WERI-Rb-1 (cell line): ENCODE data around the gene KAT6B.
"Not testable (repeated sequence)": the region's sequence is repeated elsewhere in the genome, so short reads cannot be mapped to it uniquely, and the experiment has no call there.

Experiments used
- DNase-seq: peaks from one replicate; pipeline ENCODE4 v3.0.0-alpha.2; 2020
- H3K27ac ChIP-seq: fragments of 250-450 bp; sonication (Bioruptor Pico); 2 replicates; pipeline ENCODE4 v1.5.1; 2020; ENCODE audit warnings: mild to moderate bottlenecking, moderate library complexity
- H3K27me3 ChIP-seq: fragments of 250-450 bp; sonication (Bioruptor Pico); 2 replicates; pipeline ENCODE4 v1.5.1; 2021; ENCODE audit warnings: mild to moderate bottlenecking, low read depth, moderate library complexity; ENCODE audit not compliant: insufficient read depth, severe bottlenecking
- H3K36me3 ChIP-seq: fragments of 250-450 bp; sonication (Bioruptor Pico); 2 replicates; pipeline ENCODE4 v1.5.1; 2020; ENCODE audit warnings: mild to moderate bottlenecking, moderate library complexity
- H3K4me3 ChIP-seq: 2 replicates; pipeline ENCODE4 v1.5.1; 2011; ENCODE audit warnings: low read depth, mild to moderate bottlenecking, control low read depth, low read length
- H3K9me3 ChIP-seq: fragments of 250-450 bp; sonication (Bioruptor Pico); 2 replicates; pipeline ENCODE4 v1.5.1; 2021; ENCODE audit warnings: mild to moderate bottlenecking, moderate library complexity; ENCODE audit not compliant: severe bottlenecking
- TF ChIP-seq, protein P1 (sequence below): IDR thresholded peaks from 2 replicates; pipeline ENCODE4 v1.5.1; 2011; ENCODE audit warnings: low read depth, mild to moderate bottlenecking, control low read depth, inconsistent platforms, low read length

KAT6B gene

GRCh38 chr10:74912182-74912581, 85.8 kb downstream of the KAT6B start:
- H3K27me3 ChIP-seq: no peaks in the 10 kb centered on the region
- no peak for DNase-seq
- TF ChIP-seq, protein P1, sequence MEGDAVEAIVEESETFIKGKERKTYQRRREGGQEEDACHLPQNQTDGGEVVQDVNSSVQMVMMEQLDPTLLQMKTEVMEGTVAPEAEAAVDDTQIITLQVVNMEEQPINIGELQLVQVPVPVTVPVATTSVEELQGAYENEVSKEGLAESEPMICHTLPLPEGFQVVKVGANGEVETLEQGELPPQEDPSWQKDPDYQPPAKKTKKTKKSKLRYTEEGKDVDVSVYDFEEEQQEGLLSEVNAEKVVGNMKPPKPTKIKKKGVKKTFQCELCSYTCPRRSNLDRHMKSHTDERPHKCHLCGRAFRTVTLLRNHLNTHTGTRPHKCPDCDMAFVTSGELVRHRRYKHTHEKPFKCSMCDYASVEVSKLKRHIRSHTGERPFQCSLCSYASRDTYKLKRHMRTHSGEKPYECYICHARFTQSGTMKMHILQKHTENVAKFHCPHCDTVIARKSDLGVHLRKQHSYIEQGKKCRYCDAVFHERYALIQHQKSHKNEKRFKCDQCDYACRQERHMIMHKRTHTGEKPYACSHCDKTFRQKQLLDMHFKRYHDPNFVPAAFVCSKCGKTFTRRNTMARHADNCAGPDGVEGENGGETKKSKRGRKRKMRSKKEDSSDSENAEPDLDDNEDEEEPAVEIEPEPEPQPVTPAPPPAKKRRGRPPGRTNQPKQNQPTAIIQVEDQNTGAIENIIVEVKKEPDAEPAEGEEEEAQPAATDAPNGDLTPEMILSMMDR: no peak
- no peaks in the 10 kb centered on the region for H3K9me3 ChIP-seq
- H3K4me3 ChIP-seq: no peak overlapping the region
- H3K27ac ChIP-seq: no peak overlapping the region
- no peaks in the 10 kb centered on the region for H3K36me3 ChIP-seq

DNA sequence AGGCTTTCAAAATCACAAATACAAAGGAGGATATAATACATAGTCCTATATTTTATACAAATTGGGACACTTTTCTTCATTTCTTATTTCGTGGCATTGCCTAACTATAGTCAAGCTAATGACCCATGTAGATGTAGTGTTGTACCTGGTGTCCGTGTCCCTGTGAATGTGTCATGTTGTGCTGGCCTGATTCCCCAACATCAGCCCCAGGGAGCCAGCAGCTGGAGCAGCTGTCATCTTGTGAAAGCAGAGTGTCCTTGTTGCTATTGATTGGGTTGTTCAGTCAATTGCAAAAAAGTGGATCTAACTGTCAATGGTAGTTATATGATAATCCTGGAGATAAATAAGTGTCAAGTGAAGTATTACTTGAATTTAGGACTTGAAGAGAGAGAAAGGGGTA, 86.3 kb downstream of the KAT6B start:
- no peak overlapping the region for H3K27ac ChIP-seq
- no peaks in the 10 kb centered on the region for H3K9me3 ChIP-seq
- TF ChIP-seq, protein P1: no peak
- no peaks in the 10 kb centered on the region for H3K27me3 ChIP-seq
- DNase-seq: no peak
- H3K4me3 ChIP-seq: no peak overlapping the region
- H3K36me3 ChIP-seq: no peaks in the 10 kb centered on the region

DNA sequence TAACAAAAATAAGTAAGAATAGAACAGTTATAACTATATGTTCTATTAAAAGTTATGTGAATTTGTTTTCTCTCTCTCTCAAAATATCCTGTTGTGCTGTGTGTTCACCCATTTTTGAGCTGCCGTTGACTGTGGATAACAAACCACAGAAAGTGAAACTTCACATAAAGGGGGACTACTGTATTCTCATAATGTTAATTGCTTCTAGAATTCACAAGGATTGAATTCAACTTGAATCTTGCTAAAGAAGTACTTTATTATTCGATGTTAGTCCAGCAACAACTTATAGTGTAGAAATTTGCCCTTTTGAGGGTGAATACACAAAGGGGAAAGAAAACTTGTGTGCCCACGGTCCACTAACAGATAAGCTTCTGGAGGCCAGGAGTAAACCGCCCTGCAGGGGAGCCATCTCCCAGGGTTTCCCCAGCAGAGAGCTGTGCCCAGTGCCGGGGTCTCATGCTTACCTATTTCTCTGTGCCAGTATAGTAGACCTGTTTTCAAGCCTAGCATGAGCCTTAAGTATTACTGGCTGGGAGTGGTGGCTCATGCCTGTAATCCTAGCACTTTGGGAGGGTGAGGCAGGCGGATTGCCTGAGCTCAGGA, 87.1 kb downstream of the KAT6B start:
- no peaks in the 10 kb centered on the region for H3K36me3 ChIP-seq
- H3K27ac ChIP-seq: no peak overlapping the region
- no peak overlapping the region for H3K4me3 ChIP-seq
- TF ChIP-seq, protein P1: no peak
- no peaks in the 10 kb centered on the region for H3K9me3 ChIP-seq
- no peaks in the 10 kb centered on the region for H3K27me3 ChIP-seq
- DNase-seq: no peak

GRCh38 chr10:74916283-74916682, 89.9 kb downstream of the KAT6B start:
- no peak overlapping the region for H3K4me3 ChIP-seq

DNA sequence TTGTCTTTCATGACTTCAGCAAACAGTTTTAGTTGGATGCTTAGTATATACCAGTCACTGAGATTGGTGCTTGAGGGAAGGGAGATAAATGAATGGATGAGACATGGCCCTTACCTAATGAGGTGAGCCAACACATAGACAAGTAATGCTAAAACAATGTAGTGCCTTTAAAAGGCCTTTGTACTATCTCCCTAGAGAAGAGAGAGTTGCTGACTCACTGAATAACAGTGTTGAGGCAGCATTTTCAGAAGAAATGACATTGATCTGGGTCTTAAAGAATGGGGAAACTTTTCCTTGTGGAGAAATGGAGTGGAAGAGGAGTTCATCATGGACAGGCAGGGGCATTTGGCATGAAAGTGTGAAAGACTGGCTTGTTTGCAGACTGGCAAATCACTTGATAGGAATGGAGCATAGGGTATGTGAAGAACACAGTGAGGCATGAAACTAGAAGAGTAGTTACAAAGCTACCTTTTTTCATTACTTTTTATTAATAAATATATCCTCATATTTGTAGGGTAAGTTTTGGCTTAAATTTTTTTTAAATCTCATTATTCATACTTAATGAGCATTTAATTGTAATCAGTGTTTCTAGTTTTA, 91.2 kb downstream of the KAT6B start:
- DNase-seq: no peak
- H3K27me3 ChIP-seq: no peaks in the 10 kb centered on the region
- H3K9me3 ChIP-seq: peaks cover 7% of the 10 kb centered on the region
- H3K4me3 ChIP-seq: no peak overlapping the region
- no peak overlapping the region for H3K27ac ChIP-seq
- no peaks in the 10 kb centered on the region for H3K36me3 ChIP-seq
- TF ChIP-seq, protein P1: no peak

More at GRCh38 chr10:74916283-74916682, 89.9 kb downstream of the KAT6B start:
- no peaks in the 10 kb centered on the region for H3K27me3 ChIP-seq
- DNase-seq: no peak
- TF ChIP-seq, protein P1: no peak
- H3K27ac ChIP-seq: no peak overlapping the region
- peaks cover 7% of the 10 kb centered on the region for H3K9me3 ChIP-seq
- no peaks in the 10 kb centered on the region for H3K36me3 ChIP-seq

DNA sequence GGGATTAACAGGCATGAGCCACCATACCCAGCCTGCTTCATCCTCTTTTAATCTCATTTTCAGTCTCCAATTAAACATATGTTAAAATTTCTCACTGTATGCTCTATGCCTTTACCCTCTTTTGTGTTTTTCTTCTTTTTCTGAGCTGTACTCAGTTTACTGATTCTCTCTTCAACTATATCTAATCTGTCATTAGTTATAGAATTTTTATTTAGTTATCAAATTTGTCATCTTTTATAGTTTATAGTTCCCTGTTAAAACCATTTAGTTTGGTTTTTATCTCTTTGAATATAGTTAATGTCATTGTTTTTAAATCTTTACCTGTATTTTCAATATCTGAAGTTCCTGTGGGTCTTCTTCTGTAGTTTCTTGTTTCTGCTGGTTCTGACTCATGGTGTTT, 93.3 kb downstream of the KAT6B start:
- TF ChIP-seq, protein P1: no peak
- Histone ChIP-seq H3K36me3 (no peaks in the 10 kb centered on the region), H3K9me3 (peaks cover 7% of the 10 kb centered on the region), H3K27ac (no peak overlapping the region), H3K4me3 (no peak overlapping the region), H3K27me3 (no peaks in the 10 kb centered on the region)
- DNase-seq: no peak

DNA sequence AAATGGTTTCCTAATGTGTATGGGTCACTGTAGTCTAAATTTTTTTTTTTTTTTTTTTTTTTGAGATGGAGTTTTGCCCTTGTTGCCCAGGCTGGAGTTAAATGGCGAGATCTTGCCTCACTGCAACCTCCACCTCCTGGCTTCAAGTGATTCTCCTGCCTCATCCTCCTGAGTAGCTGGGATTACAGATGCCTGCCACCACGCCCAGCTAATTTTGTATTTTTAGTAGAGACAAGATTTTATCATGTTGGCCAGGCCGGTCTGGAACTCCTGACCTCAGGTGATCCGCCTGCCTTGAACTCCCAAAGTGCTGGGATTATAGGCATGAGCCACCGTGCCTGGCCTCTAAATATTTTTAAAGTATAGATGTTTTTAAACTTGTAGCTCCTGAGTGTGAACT, 94.7 kb downstream of the KAT6B start:
- not testable (repeated sequence) for DNase-seq, H3K4me3 ChIP-seq, H3K27me3 ChIP-seq, H3K36me3 ChIP-seq, H3K9me3 ChIP-seq, H3K27ac ChIP-seq
